Activated naive CD8-positive, alpha-beta T cell (primary cell): ENCODE results near the gene NBPF6.
"Not testable (repeated sequence)": the region's sequence is repeated elsewhere in the genome, so short reads cannot be mapped to it uniquely, and the experiment has no call there.

Source experiments
- H3K27ac Mint-ChIP-seq: one replicate; pipeline ENCODE4 v1.8.0; 2021; ENCODE audit warnings: mixed read lengths
- H3K27me3 Mint-ChIP-seq: one replicate; pipeline ENCODE4 v1.8.0; 2021; ENCODE audit warnings: mixed read lengths
- H3K36me3 Mint-ChIP-seq: one replicate; pipeline ENCODE4 v1.8.0; 2021; ENCODE audit warnings: mixed read lengths
- H3K4me1 Mint-ChIP-seq: one replicate; pipeline ENCODE4 v1.8.0; 2021; ENCODE audit warnings: low read depth, mixed read lengths
- H3K4me3 Mint-ChIP-seq: one replicate; pipeline ENCODE4 v1.8.0; 2021; ENCODE audit warnings: mild to moderate bottlenecking, mixed read lengths
- H3K9me3 Mint-ChIP-seq: one replicate; pipeline ENCODE4 v1.8.0; 2021; ENCODE audit warnings: low read depth, mixed read lengths

The NBPF6 gene

GRCh38 chr1:108517301-108517897 lies 67.3 kb downstream of the NBPF6 start:
- not testable (repeated sequence) for H3K36me3 Mint-ChIP-seq, H3K4me3 Mint-ChIP-seq, H3K27me3 Mint-ChIP-seq, H3K27ac Mint-ChIP-seq, H3K9me3 Mint-ChIP-seq, H3K4me1 Mint-ChIP-seq
